GM21737 (cell line): Measurements from ENCODE around the gene CA9.

Experiments used
- ATAC-seq: cut with Tn5 transposase; IDR thresholded peaks from one replicate; pipeline ENCODE4 v1.9.1; 2021; ENCODE audit warnings: mild to moderate bottlenecking, moderate library complexity; ENCODE audit not compliant: unreplicated experiment

CA9 gene

DNA sequence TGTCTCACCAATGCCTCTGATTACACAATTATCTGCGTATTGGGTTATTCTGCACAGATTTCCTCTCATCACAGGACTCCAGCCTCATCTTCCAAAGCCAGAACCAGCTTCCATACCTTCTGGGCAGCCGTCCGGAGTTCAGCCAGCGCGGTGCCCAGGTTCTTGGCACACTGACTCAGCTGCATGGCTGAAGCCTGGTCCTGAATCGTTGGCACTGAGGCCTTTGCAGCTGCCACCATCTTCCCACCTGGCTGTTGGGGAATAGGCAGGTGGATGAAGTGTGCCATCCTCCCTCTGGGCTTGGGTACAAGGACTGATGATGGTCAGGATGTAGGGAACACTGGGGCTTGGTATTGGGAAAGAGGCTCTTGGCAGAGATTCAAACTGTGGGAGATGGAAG, 40.4 kb downstream of the CA9 start:
- ATAC-seq = no peak

DNA sequence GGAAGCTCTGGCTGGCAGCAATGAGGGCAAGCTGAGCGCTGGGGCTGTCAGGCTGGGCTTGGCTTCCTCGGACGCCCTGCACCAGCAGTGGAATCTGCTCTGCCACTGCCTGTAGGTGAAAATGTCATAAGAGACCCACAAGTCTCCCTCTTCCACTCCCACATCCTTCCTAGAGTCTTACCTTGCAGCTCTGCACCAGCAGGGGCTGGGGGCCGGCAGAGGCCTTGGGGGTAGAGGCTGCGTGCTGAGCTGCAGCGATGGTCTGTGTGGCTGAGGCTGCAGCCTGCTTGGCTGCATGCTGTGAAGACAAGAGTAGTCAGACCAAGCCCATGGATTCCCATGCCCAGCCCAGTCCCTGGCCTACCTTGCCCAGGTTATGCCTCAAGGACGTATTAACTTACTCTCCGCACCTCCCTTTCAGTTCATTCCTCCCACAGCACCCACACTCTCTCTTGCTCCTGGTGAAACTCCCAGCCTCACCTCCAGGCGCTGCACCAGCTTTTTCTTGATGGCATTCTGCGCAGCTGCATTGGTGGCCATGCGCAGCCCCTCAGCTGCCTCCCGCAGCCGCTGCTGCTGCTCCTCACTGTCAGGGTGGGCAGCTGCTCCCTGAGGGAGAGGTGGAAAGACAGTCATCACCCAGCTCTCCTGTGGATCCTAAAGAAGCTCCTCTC, 41.0 kb downstream of the CA9 start:
- ATAC-seq = no peak

- ATAC-seq = no peak
Observed at GRCh38 chr9:35716230-35716629, 42.5 kb downstream of the CA9 start.

- no peak for ATAC-seq
Observed at GRCh38 chr9:35717132-35717870, 43.6 kb downstream of the CA9 start.

- no peak for ATAC-seq
Observed at GRCh38 chr9:35718721-35719511, 45.2 kb downstream of the CA9 start.

- ATAC-seq = no peak
Observed at GRCh38 chr9:35719546-35719945, 45.8 kb downstream of the CA9 start.

DNA sequence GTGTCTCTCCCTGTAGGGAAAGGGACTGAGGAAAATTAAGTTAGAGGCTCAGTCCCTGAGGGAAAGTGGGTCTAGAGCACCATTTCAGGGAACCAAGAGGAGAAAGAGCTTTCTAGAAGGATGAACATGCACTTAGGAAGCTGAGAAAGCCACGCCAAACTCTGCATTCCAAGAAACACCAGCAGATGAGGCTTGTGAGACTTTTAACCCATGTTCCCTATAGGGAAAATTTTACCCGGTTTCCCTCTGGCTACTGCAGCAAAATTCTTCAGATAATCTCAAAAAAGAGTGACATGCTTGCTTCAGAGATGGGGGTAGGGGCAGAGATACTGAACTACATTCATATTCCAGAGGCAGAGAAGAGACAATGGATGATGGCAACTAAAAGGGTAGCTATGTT, 49.7 kb downstream of the CA9 start:
- ATAC-seq = no peak

DNA sequence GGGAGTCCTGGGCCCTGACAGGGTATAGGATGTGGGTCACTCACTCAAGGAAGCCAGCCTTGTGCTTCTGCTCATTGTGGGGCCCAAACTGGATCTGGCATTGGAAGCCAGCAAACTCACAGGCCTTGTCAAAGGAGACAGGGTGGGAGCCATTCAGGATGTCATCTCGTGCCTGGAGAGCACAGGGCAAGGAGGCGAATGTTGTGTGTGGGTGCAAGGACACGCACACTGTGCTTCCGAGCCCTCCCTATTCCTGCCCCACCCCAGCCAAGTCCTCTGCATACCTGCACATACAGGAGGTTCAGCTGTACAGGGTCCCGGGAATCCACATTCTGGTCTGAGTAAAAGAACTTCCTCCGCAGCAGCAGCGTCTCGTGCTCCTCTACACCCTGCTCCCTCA, 50.2 kb downstream of the CA9 start:
- ATAC-seq = no peak

DNA sequence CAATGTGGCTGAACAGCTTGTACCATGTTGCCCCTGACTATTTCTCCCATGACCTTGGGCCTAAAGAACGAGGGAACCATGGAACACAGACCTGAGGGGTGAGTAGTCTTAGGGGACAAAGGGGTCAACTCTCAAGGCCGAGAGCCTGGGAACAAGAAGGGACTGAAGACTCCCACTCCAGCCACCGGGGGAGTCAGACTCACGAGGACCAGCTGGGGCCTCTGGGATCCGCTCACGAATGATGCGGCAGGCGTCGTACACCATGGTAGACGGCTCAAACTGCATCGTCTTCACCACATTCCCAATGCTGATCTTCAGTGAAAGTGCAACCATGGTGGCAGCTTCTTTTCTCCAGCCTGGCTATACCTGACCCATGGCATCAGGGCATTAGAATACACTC, 51.6 kb downstream of the CA9 start:
- no peak for ATAC-seq

DNA sequence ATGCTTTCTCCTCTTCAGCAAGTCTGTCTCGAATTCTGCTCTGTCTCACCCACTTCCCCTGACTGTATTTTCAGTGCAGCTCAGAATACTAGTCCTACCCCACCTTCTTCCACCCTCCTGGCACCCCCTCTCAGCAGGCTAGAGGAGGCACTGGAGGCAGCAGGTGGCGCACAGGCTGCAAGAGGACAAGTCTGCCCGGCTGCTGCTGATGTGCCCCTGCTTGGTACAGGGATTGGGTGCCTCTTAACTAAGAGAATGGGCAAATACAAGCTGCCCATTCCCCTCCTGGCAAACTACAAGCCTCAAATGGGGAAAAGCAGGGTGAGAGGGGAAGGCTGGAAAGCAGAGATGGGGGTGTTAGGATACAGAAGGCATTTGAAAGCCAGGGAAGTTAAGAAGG, 53.2 kb downstream of the CA9 start:
- no peak for ATAC-seq

DNA sequence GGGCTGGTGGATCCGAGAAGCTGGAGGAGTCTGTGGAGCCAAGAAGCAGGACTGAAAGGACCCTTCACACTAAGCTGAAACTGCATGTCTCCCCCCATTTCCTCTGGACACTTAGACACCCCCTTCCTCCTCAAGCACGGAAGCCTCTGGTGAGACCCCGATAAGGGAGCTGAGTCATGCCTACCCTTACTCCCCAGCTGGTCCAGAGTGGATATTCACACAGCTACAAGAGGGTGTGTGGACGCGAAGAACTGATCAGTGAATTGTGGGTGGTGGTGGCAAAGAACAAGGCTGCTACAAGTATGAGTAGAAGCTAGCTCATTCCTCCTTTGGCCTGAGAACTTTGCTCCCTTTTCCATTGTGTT, 53.9 kb downstream of the CA9 start:
- ATAC-seq = no peak

GRCh38 chr9:35728041-35728971, 54.6 kb downstream of the CA9 start:
- no peak for ATAC-seq

DNA sequence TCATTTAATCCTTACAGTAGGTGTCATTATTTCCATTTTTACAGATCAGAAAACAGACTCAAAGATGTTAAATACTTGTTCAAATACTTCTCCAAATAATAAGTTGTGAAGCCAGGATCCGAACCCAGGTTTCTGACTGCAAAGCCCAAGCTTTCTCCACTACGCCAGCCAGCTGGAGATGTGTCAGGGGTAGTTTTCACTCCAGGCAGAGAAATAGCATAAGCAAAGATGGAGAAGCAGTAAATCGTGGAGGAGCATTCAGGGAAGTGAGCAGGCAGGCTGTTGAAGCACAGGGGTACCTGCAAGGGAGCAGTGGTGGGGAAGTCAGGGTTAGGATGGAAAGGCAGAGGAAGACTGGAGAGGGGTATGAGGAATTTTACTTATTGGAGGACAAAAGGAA, 55.4 kb downstream of the CA9 start:
- no peak for ATAC-seq

DNA sequence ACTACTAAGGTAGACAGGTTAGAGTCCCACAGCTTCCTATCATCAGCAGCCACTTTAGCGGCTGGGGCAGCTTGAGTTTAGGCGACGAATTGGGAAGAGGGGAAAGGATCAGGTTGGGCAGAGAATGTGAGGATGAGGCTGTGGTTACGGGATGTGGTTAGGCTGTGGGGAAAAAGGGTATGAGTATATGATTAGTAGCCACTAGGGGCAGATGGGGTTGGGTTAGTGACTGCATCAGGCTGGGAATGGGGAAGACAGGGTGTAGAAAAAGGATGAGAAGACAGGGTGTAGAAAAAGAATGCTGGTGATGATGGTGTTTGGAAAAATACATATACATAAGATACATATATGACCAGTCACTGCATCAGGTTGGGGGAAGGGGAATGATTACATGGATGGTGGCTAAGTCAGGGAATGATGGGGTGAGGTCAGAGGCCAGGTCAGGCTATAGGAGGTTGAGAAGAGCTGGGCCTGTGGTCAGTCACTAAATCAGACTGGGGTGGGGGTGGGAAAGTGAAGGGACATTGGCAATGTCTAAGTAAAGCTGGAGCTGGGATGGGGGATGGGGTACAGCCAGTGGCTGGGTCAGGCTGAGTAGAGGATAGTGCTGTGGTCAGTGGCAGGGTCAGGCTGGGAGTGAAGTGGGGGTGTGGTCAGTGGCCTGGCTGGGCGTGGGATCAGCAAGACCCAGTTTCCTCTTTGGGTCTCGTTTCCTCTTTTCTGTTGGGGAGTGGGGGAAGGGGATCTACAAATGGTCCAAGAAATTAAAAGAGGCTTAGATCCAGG, 56.2 kb downstream of the CA9 start:
- ATAC-seq = no peak

- no peak for ATAC-seq
Observed at GRCh38 chr9:35730486-35730854, 56.7 kb downstream of the CA9 start.
